ENCODE data around the gene TMEM135.
"Not testable (repeated sequence)": the region's sequence is repeated elsewhere in the genome, so short reads cannot be mapped to it uniquely, and the experiment has no call there.

TMEM135 gene

GRCh38 chr11:87101956-87102580 is 64.3 kb downstream of the TMEM135 start:
- H3F3A ChIP-seq (ENCODE audit: insufficient read depth, low read length): no peaks in the 10 kb centered on the region
- TF ChIP-seq CTCF (IDR thresholded peaks at IDR 0.05; ENCODE audit: low read length): no peak
- no peak for TF ChIP-seq EZH2 (IDR thresholded peaks at IDR 0.05; ENCODE audit: borderline replicate concordance, low read length)
- H3K4me1 ChIP-seq (ENCODE audit: insufficient read depth, low read length, severe bottlenecking): peaks cover 3% of the 10 kb centered on the region
- H3K79me2 ChIP-seq (ENCODE audit: insufficient read depth, low read length): no peaks in the 10 kb centered on the region
- H3K27me3 ChIP-seq (ENCODE audit: insufficient read depth, low read length): no peaks in the 10 kb centered on the region
- no peak overlapping the region for H3K4me3 ChIP-seq (ENCODE audit: low read depth, low read length, poor library complexity, severe bottlenecking)
- H3K9ac ChIP-seq (ENCODE audit: low read length): no peak overlapping the region
- peaks cover 6% of the 10 kb centered on the region for H3K36me3 ChIP-seq (ENCODE audit: insufficient read depth, low read length)
- H3K4me2 ChIP-seq (ENCODE audit: low read length): no peak overlapping the region
- no peaks in the 10 kb centered on the region for H3K9me3 ChIP-seq (ENCODE audit: low read length)
- no peak overlapping the region for H3K27ac ChIP-seq (ENCODE audit: low read depth, low read length, poor library complexity, severe bottlenecking)
- no peaks in the 10 kb centered on the region for H3K9me2 ChIP-seq (ENCODE audit: low read depth, low read length)
- H4K20me1 ChIP-seq (ENCODE audit: insufficient read depth, low read length): no peaks in the 10 kb centered on the region
- H2AFZ ChIP-seq (ENCODE audit: low read length): no peak overlapping the region

GRCh38 chr11:87105826-87106225 is 68.1 kb downstream of the TMEM135 start:
- not testable (repeated sequence) for H3K4me3 ChIP-seq (ENCODE audit: low read depth, low read length, poor library complexity, severe bottlenecking); H3K36me3 ChIP-seq (ENCODE audit: insufficient read depth, low read length); H3K4me1 ChIP-seq (ENCODE audit: insufficient read depth, low read length, severe bottlenecking); H4K20me1 ChIP-seq (ENCODE audit: insufficient read depth, low read length); H3K9me2 ChIP-seq (ENCODE audit: low read depth, low read length); H3K4me2 ChIP-seq (ENCODE audit: low read length); H2AFZ ChIP-seq (ENCODE audit: low read length); H3K9ac ChIP-seq (ENCODE audit: low read length); H3K9me3 ChIP-seq (ENCODE audit: low read length); H3F3A ChIP-seq (ENCODE audit: insufficient read depth, low read length); H3K79me2 ChIP-seq (ENCODE audit: insufficient read depth, low read length); H3K27me3 ChIP-seq (ENCODE audit: insufficient read depth, low read length); H3K27ac ChIP-seq (ENCODE audit: low read depth, low read length, poor library complexity, severe bottlenecking)

- H3K79me2 ChIP-seq (ENCODE audit: insufficient read depth, low read length); H3K4me3 ChIP-seq (ENCODE audit: low read depth, low read length, poor library complexity, severe bottlenecking); H3K9me2 ChIP-seq (ENCODE audit: low read depth, low read length); H2AFZ ChIP-seq (ENCODE audit: low read length); H3K4me1 ChIP-seq (ENCODE audit: insufficient read depth, low read length, severe bottlenecking); H4K20me1 ChIP-seq (ENCODE audit: insufficient read depth, low read length); H3K36me3 ChIP-seq (ENCODE audit: insufficient read depth, low read length); H3K9ac ChIP-seq (ENCODE audit: low read length); H3K9me3 ChIP-seq (ENCODE audit: low read length); H3K27me3 ChIP-seq (ENCODE audit: insufficient read depth, low read length); H3F3A ChIP-seq (ENCODE audit: insufficient read depth, low read length); H3K4me2 ChIP-seq (ENCODE audit: low read length); H3K27ac ChIP-seq (ENCODE audit: low read depth, low read length, poor library complexity, severe bottlenecking): not testable (repeated sequence)
These were observed 69.6 kb downstream of the TMEM135 start for GRCh38 chr11:87107379-87107778.

- H3F3A ChIP-seq (ENCODE audit: insufficient read depth, low read length): no peaks in the 10 kb centered on the region
- no peak overlapping the region for H2AFZ ChIP-seq (ENCODE audit: low read length)
- H4K20me1 ChIP-seq (ENCODE audit: insufficient read depth, low read length): no peaks in the 10 kb centered on the region
- H3K36me3 ChIP-seq (ENCODE audit: insufficient read depth, low read length): peaks cover 6% of the 10 kb centered on the region
- H3K9ac ChIP-seq (ENCODE audit: low read length): no peak overlapping the region
- no peaks in the 10 kb centered on the region for H3K9me2 ChIP-seq (ENCODE audit: low read depth, low read length)
- H3K4me3 ChIP-seq (ENCODE audit: low read depth, low read length, poor library complexity, severe bottlenecking): no peak overlapping the region
- H3K4me2 ChIP-seq (ENCODE audit: low read length): no peak overlapping the region
- H3K27me3 ChIP-seq (ENCODE audit: insufficient read depth, low read length): no peaks in the 10 kb centered on the region
- no peak for TF ChIP-seq CTCF (IDR thresholded peaks at IDR 0.05; ENCODE audit: low read length)
- TF ChIP-seq EZH2 (IDR thresholded peaks at IDR 0.05; ENCODE audit: borderline replicate concordance, low read length): no peak
- H3K9me3 ChIP-seq (ENCODE audit: low read length): no peaks in the 10 kb centered on the region
- no peaks in the 10 kb centered on the region for H3K79me2 ChIP-seq (ENCODE audit: insufficient read depth, low read length)
- H3K4me1 ChIP-seq (ENCODE audit: insufficient read depth, low read length, severe bottlenecking): no peaks in the 10 kb centered on the region
- H3K27ac ChIP-seq (ENCODE audit: low read depth, low read length, poor library complexity, severe bottlenecking): no peak overlapping the region
These were observed 72.9 kb downstream of the TMEM135 start for GRCh38 chr11:87110443-87111131.
